ENCODE measurements around the gene AP3S1. TPM values are rescaled to one million over a fixed set of nuclear protein-coding genes. Genes with fewer than 3 reads are reported as not detected.
A peak's percentile ranks its signal among the peaks of the same experiment; 100 is the strongest.
"Not testable (repeated sequence)": the region's sequence is repeated elsewhere in the genome, so short reads cannot be mapped to it uniquely, and the experiment has no call there.

The AP3S1 gene
- total RNA-seq, 2 donors from 2014 or later, result 47.8 to 87.9 TPM

DNA sequence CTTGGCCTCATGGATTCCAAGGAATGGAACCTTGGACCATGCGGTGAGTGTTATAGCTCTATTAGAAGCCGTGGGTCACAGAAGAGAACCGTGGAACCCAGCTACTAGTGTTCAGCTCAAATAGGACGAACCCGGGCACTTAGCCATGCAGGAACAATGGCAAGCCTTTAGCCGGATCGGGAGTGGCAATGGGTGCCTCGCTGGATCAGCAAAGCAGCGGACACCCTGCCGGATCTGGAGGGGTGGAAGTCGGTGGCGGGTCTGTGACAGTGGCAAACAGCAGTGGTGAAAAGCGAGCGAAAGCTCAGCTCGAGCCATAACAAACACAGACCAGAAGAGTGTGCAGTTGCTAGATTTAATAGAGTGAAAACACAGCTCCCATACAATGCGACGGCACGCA is 22.9 kb upstream of the AP3S1 start:
- intact Hi-C loops (cut with DNase I), result no loop called here
- ATAC-seq (no peak), DNase-seq (no peak)
- TF ChIP-seq, protein P1, sequence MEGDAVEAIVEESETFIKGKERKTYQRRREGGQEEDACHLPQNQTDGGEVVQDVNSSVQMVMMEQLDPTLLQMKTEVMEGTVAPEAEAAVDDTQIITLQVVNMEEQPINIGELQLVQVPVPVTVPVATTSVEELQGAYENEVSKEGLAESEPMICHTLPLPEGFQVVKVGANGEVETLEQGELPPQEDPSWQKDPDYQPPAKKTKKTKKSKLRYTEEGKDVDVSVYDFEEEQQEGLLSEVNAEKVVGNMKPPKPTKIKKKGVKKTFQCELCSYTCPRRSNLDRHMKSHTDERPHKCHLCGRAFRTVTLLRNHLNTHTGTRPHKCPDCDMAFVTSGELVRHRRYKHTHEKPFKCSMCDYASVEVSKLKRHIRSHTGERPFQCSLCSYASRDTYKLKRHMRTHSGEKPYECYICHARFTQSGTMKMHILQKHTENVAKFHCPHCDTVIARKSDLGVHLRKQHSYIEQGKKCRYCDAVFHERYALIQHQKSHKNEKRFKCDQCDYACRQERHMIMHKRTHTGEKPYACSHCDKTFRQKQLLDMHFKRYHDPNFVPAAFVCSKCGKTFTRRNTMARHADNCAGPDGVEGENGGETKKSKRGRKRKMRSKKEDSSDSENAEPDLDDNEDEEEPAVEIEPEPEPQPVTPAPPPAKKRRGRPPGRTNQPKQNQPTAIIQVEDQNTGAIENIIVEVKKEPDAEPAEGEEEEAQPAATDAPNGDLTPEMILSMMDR (IDR thresholded peaks at IDR 0.05), result no peak
- TF ChIP-seq POLR2A (IDR thresholded peaks at IDR 0.05), result no peak
- 85 to 93% methylated on average over 18 of the region's 18 CpGs for WGBS, 2 donors
- H3K4me3 ChIP-seq, result no peak overlapping the region
- peaks cover 25% of the 10 kb centered on the region for H3K4me1 ChIP-seq
- no peaks in the 10 kb centered on the region for H3K9me3 ChIP-seq
- no peaks in the 10 kb centered on the region for H3K36me3 ChIP-seq (replicated peaks in 1 of 2; ENCODE audit: insufficient read depth in 1 of 2, low read depth in 2 of 2)
- H3K27ac ChIP-seq, result no peak overlapping the region
- peaks cover 0 to 7% of the 10 kb centered on the region in 2 donors for H3K27me3 ChIP-seq

- Histone ChIP-seq H3K27me3 (peaks cover 0 to 4% of the 10 kb centered on the region in 2 donors), H3K9me3 (no peaks in the 10 kb centered on the region), H3K36me3 (replicated peaks in 1 of 2; ENCODE audit: insufficient read depth in 1 of 2, low read depth in 2 of 2) (no peaks in the 10 kb centered on the region), H3K4me3 (no peak overlapping the region), H3K4me1 (peaks cover 8% of the 10 kb centered on the region), H3K27ac (no peak overlapping the region)
- ATAC-seq, result no peak
- TF ChIP-seq, protein P1 (IDR thresholded peaks at IDR 0.05), result no peak
- TF ChIP-seq POLR2A (IDR thresholded peaks at IDR 0.05), result no peak
- intact Hi-C loops (cut with DNase I), result no loop called here
- DNase-seq, result no peak
- WGBS, 2 donors, result 81 to 95% methylated on average over 1 of the region's 1 CpG
Measured at GRCh38 chr5:115820846-115821245, 20.9 kb upstream of the AP3S1 start.

GRCh38 chr5:115824983-115825382 is 16.8 kb upstream of the AP3S1 start:
- DNase-seq; H3K27ac ChIP-seq; H3K4me1 ChIP-seq; H3K4me3 ChIP-seq; ATAC-seq; H3K9me3 ChIP-seq; intact Hi-C loops (cut with DNase I); H3K27me3 ChIP-seq; H3K36me3 ChIP-seq (replicated peaks in 1 of 2; ENCODE audit: insufficient read depth in 1 of 2, low read depth in 2 of 2): not testable (repeated sequence)
- WGBS, 2 donors, result 75 to 83% methylated on average over 1 of the region's 1 CpG

GRCh38 chr5:115825948-115826347 is 15.8 kb upstream of the AP3S1 start:
- Histone ChIP-seq H3K27ac (no peak overlapping the region), H3K27me3 (no peaks in the 10 kb centered on the region), H3K36me3 (replicated peaks in 1 of 2; ENCODE audit: insufficient read depth in 1 of 2, low read depth in 2 of 2) (peaks cover 0 to 6% of the 10 kb centered on the region in 2 donors), H3K4me3 (no peak overlapping the region), H3K4me1 (no peaks in the 10 kb centered on the region), H3K9me3 (no peaks in the 10 kb centered on the region)
- no peak for TF ChIP-seq POLR2A (IDR thresholded peaks at IDR 0.05)
- intact Hi-C loops (cut with DNase I), result no loop called here
- 95 to 97% methylated on average over 4 of the region's 4 CpGs for WGBS, 2 donors
- ATAC-seq, result no peak
- no peak for DNase-seq

GRCh38 chr5:115829913-115830312 is 11.8 kb upstream of the AP3S1 start:
- WGBS, 2 donors, result 80 to 87% methylated on average over 5 of the region's 5 CpGs
- TF ChIP-seq, protein P1 (IDR thresholded peaks at IDR 0.05), result no peak
- no peak for TF ChIP-seq POLR2A (IDR thresholded peaks at IDR 0.05)
- intact Hi-C loops (cut with DNase I), result no loop called here
- Histone ChIP-seq H3K27me3 (no peaks in the 10 kb centered on the region), H3K4me3 (no peak overlapping the region), H3K36me3 (replicated peaks in 1 of 2; ENCODE audit: insufficient read depth in 1 of 2, low read depth in 2 of 2) (peaks cover 0 to 11% of the 10 kb centered on the region in 2 donors), H3K9me3 (no peaks in the 10 kb centered on the region), H3K4me1 (peaks cover 4% of the 10 kb centered on the region), H3K27ac (no peak overlapping the region)
- no peak for ATAC-seq
- no peak for DNase-seq

GRCh38 chr5:115831163-115831768 is 10.5 kb upstream of the AP3S1 start:
- H3K4me3 ChIP-seq, result no peak overlapping the region
- ATAC-seq (peak; percentile 42), DNase-seq (peak in 3 of 4 donors; percentile 27 to 38 (median 30))
- WGBS, 2 donors, result 46 to 51% methylated on average over 2 of the region's 2 CpGs
- H3K27me3 ChIP-seq, result no peaks in the 10 kb centered on the region
- H3K27ac ChIP-seq, result no peak overlapping the region
- TF ChIP-seq, protein P1 (IDR thresholded peaks at IDR 0.05), result peak; percentile 32 to 86 (median 71)
- no peak for TF ChIP-seq POLR2A (IDR thresholded peaks at IDR 0.05)
- H3K4me1 ChIP-seq, result peaks cover 4% of the 10 kb centered on the region
- no peaks in the 10 kb centered on the region for H3K9me3 ChIP-seq
- intact Hi-C loops (cut with DNase I), result no loop called here
- peaks cover 0 to 15% of the 10 kb centered on the region in 2 donors for H3K36me3 ChIP-seq (replicated peaks in 1 of 2; ENCODE audit: insufficient read depth in 1 of 2, low read depth in 2 of 2)
